Omental fat pad (tissue), 4 donors: ENCODE results near the gene SH3RF3. TPM values are rescaled to one million over a fixed set of nuclear protein-coding genes. Genes with fewer than 3 reads are reported as not detected.

ENCODE experiments used
- ATAC-seq: fragments of 150-250 bp; one replicate; pipeline ENCODE4 v1.9.1; 2016; ENCODE audit warnings: mild to moderate bottlenecking, moderate library complexity; ENCODE audit not compliant: low FRiP score
- DNase-seq: peaks from one replicate; pipeline ENCODE4 v3.0.0-alpha.2; 2019; ENCODE audit warnings: low spot score
- total RNA-seq, 4 donors: library from RNA; depleted of rRNA; stranded (reverse); fragments of >200 nt; gene quantifications; one replicate each; pipeline ENCODE4 v1.1.0, GENCODE V29; 2016
- TF ChIP-seq, protein P1 (sequence below), 3 donors: fragments of 450-650 bp; IDR thresholded peaks; one replicate each; pipeline ENCODE4 v1.5.1; 2016 to 2017; ENCODE audit warnings: antibody characterized with exemption in 3 of 3, mild to moderate bottlenecking in 3 of 3, moderate library complexity in 2 of 3

Gene SH3RF3
- total RNA-seq, 4 donors from 2014 or later: 6.5 to 16.6 (median 8.6) TPM

DNA sequence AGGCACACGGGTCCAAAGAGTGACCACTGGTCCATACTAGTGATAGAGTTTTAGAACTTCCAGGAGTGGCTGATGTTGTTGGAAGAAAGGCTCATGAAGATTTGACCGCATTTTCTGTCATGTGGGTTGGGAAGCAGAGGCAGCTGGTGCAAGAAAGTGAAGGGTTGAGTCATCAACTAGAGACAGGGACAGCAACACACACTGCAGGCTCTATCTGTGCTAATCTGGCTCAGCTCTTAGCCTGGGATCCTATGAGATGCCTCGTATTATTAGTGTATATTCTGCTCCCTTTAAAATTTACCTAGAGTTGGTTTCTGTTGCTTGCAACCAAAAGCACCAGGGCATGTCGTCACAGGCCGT lies 2.5 kb upstream of the SH3RF3 start:
- ATAC-seq (no peak), DNase-seq (no peak)
- TF ChIP-seq, protein P1, sequence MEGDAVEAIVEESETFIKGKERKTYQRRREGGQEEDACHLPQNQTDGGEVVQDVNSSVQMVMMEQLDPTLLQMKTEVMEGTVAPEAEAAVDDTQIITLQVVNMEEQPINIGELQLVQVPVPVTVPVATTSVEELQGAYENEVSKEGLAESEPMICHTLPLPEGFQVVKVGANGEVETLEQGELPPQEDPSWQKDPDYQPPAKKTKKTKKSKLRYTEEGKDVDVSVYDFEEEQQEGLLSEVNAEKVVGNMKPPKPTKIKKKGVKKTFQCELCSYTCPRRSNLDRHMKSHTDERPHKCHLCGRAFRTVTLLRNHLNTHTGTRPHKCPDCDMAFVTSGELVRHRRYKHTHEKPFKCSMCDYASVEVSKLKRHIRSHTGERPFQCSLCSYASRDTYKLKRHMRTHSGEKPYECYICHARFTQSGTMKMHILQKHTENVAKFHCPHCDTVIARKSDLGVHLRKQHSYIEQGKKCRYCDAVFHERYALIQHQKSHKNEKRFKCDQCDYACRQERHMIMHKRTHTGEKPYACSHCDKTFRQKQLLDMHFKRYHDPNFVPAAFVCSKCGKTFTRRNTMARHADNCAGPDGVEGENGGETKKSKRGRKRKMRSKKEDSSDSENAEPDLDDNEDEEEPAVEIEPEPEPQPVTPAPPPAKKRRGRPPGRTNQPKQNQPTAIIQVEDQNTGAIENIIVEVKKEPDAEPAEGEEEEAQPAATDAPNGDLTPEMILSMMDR (IDR thresholded peaks at IDR 0.05): no peak

DNA sequence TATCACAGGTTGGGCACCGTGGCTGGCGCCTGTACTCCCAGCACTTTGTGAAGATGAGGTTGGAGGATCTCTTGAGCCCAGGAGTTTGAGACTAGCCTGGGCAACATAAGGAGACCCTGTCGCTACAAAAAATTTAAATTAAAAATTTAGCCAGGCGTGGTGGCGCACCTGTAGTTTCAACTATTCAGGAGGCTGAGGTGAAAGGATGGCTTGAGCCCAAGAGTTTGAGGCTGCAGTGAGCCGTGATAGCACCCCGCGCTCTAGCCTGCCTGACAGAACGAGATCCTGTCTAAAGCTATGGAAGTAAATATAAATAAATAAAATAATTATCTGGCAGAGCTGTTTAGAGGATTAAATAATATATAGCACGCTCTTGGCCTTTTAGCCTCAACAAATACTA lies 1.4 kb upstream of the SH3RF3 start:
- TF ChIP-seq, protein P1 (IDR thresholded peaks at IDR 0.05): no peak
- ATAC-seq: no peak
- no peak for DNase-seq

DNA sequence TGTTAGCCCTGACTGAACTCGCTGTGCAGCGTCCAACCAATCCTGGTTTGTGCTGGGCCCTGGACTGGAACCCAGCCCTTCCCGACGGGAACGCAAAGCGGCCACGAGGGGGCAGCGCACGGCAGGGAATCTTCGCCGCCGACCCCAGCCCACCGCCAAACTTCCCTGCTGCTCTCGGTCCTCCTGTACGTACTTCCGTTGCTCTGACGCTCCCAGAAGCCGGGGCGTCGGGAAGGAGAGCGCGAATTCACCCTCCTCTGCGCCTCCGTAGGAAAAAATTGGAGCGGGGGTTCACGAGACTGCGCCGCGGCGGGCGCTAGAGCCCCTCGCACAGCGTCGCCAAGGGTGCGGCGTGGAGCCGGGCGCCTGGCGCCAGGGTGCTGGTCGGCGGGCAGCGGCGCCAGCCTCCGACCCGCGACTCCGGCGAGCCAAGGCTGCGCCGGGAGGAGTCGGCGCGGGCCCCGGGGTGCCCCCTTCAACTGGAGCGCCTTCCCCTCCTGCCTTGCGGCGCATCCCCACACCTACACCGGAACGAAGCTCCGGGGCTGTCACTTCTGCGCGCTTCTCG lies 873 bp upstream of the SH3RF3 start:
- ATAC-seq: peak; percentile 87
- TF ChIP-seq, protein P1 (IDR thresholded peaks at IDR 0.05): peak in 2 of 3 donors; percentile 61 to 79
- DNase-seq: peak; percentile 47

DNA sequence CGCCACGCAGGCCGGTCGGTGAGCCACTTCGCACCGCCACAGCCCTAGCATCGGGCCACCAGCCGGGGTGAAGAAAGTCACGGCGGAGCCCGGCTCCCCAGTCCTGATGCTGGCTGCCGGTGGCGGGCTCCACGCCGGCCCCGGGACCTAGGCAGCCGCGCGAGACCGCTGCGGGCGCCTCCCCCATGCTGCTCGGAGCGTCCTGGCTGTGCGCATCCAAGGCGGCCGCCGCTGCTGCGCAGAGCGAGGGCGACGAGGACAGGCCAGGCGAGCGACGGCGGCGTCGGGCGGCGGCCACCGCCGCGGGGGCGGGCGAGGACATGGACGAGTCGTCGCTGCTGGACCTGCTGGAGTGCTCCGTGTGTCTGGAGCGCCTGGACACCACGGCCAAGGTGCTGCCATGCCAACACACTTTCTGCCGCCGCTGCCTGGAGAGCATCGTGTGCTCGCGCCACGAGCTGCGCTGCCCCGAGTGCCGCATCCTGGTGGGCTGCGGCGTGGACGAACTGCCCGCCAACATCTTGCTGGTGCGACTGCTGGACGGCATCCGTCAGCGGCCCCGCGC lies 433 bp downstream of the SH3RF3 start:
- DNase-seq: no peak
- peak; percentile 25 for ATAC-seq
- TF ChIP-seq, protein P1 (IDR thresholded peaks at IDR 0.05): no peak

DNA sequence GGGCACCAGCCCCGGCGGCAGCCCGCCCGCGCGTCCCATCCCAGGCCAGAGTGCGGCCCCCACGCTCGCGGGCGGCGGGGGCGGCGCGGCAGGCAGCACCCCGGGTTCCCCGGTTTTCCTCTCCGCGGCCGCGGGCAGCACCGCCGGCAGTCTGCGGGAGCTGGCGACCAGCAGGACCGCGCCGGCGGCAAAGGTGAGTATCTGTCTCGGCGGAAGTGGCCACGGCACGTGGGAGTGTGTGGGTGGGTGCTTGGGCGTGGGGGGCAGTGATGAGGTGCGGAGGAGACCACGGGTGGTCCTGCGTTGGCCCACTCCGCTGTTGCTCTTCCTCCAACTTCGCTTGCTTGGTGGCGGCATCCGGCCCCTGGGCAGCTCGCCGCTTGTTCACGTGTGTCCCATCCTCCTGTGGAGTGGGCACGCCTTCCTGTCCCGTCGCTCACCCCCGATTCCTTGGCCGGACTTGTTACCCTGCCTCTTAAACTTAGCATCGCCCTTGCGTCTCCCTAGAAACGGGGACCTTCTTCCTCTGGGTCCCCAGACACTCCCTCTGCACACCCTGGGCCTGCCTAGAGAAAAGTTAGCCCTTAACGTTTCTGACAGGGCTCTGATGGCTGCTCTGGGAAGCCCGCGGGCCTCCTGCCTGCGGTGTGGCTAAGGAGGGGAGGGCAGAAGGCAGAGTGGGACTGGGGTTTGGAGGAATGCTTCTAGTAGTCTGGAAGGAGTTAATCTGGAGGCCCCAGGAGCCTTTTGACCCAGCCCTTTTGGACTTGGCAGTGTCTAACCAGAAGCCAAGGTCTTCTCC lies 1.1 kb downstream of the SH3RF3 start:
- TF ChIP-seq, protein P1 (IDR thresholded peaks at IDR 0.05): no peak
- DNase-seq (no peak), ATAC-seq (no peak)

DNA sequence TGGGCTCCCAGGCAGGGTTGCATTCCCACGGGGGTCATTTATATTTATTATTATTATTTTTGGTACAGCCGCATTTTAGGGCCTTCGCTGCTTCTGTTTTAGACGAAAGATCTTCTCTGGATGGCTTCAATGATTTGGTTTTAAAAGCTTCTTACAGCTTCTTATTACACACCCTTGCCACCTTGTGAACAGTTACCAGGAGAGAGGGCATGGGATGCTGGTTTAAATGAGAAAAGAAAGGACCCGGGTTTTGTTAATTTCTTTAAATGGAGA lies 1.7 kb downstream of the SH3RF3 start:
- DNase-seq (no peak), ATAC-seq (no peak)
- TF ChIP-seq, protein P1 (IDR thresholded peaks at IDR 0.05): no peak

DNA sequence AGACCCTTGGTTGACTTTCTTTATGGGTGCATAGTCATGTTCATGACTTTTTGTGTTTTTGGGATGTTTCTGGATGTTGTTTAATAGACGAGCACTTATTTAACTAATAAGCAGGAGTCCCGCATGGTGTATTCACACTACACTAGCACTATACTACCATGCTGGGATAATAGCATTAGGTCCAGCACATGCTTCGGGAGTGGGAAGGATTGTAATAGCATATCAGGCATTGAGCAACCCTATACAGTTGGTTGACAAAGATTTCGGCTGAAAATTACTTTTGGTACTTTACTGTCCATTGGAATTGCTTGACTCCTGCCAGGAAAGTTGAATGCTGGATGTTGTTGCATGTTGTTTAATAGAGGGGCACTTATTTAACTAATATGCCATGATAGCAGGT lies 2.8 kb downstream of the SH3RF3 start:
- ATAC-seq (no peak), DNase-seq (no peak)
- TF ChIP-seq, protein P1 (IDR thresholded peaks at IDR 0.05): no peak
